Endothelial cell of umbilical vein (primary cell): ENCODE measurements around the gene DGKD. TPM values are rescaled to one million over a fixed set of nuclear protein-coding genes. Genes with fewer than 3 reads are reported as not detected.

Experiments
- BruUV-seq: library from RNA; stranded (reverse); fragments of 400-500 nt; replicated peaks from 2 replicates; lab custom pipeline; 2021; lab: Mats Ljungman, UMichigan
- CTCF ChIA-PET: fragments of 300-600, 350-600 bp; sonication (Branson Sonifier 250); formaldehyde crosslinking; loops from one replicate; lab custom pipeline; 2021; ENCODE audit warnings: antibody characterized with exemption, inconsistent platforms; lab: Charles Lee
- POLR2A ChIA-PET: fragments of 300-600, 350-600 bp; sonication (Branson Sonifier 250); formaldehyde crosslinking; loops from one replicate; lab custom pipeline; 2021; ENCODE audit warnings: antibody characterized with exemption, inconsistent platforms; lab: Charles Lee
- DNase-seq: peaks from one replicate; pipeline ENCODE4 v3.0.0-alpha.2; 2011; ENCODE audit warnings: low read depth, low spot score
- FAIRE-seq: peaks from 2 replicates; lab custom pipeline; 2011; peaks lifted over from hg19 to GRCh38; lab: Jason Lieb, UNC
- H2AFZ ChIP-seq: 2 replicates; pipeline ENCODE4 v1.6.0; 2012; ENCODE audit warnings: low read depth, low read length, control low read depth, inconsistent platforms
- H3K27ac ChIP-seq: 2 replicates; pipeline ENCODE4 v1.5.1; 2011; ENCODE audit warnings: low read depth, mild to moderate bottlenecking, control low read depth, low read length, moderate library complexity; ENCODE audit not compliant: insufficient read depth
- H3K27me3 ChIP-seq, 2 experiments: 2 replicates each; pipeline versions ENCODE4 v1.6.0 to v1.6.1; 2011; ENCODE audit warnings: low read length in 2 of 2, mixed read lengths in 1 of 2; ENCODE audit not compliant: control insufficient read depth in 2 of 2, insufficient read depth in 2 of 2
- H3K36me3 ChIP-seq, 2 experiments: 2 replicates in 1 of 2; 3 replicates in 1 of 2; pipeline ENCODE4 v1.5.1; 2011; ENCODE audit warnings: low read length in 2 of 2, mild to moderate bottlenecking in 1 of 2, moderate library complexity in 1 of 2; ENCODE audit not compliant: control insufficient read depth in 2 of 2, insufficient read depth in 2 of 2; ENCODE audit errors: extremely low read depth in 1 of 2
- H3K4me1 ChIP-seq: 3 replicates; pipeline ENCODE4 v1.5.1; 2011; ENCODE audit warnings: mild to moderate bottlenecking, low read length; ENCODE audit not compliant: control insufficient read depth, insufficient read depth; ENCODE audit errors: extremely low read depth
- H3K4me2 ChIP-seq: 2 replicates; pipeline ENCODE4 v1.6.1; 2011; ENCODE audit warnings: low read length, control low read depth, mixed read lengths; ENCODE audit not compliant: insufficient read depth
- H3K4me3 ChIP-seq, 3 experiments: fragments of 200-600 bp in 1 of 3; sonication (generic), shearing (Covaris generic) in 1 of 3; replicated peaks in 1 of 3; 2 replicates each; pipeline ENCODE4 v1.5.1; 2011 to 2016; ENCODE audit warnings: control low read depth in 3 of 3, low read length in 3 of 3, mild to moderate bottlenecking in 2 of 3, inconsistent platforms in 1 of 3, low read depth in 1 of 3, moderate library complexity in 1 of 3; ENCODE audit not compliant: insufficient read depth in 1 of 3
- H3K79me2 ChIP-seq: 2 replicates; pipeline ENCODE4 v1.6.0; 2012; ENCODE audit warnings: low read length, inconsistent platforms; ENCODE audit not compliant: control insufficient read depth, insufficient read depth
- H3K9ac ChIP-seq: replicated peaks from 2 replicates; pipeline ENCODE3; 2011; ENCODE audit warnings: low read length, control low read depth; ENCODE audit not compliant: insufficient read depth; ENCODE audit errors: extremely low read depth
- H3K9me1 ChIP-seq: replicated peaks from 3 replicates; pipeline ENCODE4 v1.6.0; 2011; ENCODE audit warnings: mild to moderate bottlenecking, low read length; ENCODE audit not compliant: control insufficient read depth, insufficient read depth; ENCODE audit errors: extremely low read depth
- H3K9me3 ChIP-seq: replicated peaks from 2 replicates; pipeline ENCODE4 v1.5.1; 2012; ENCODE audit warnings: low read length, inconsistent platforms; ENCODE audit not compliant: control insufficient read depth, insufficient read depth
- H4K20me1 ChIP-seq: replicated peaks from 2 replicates; pipeline ENCODE3; 2011; ENCODE audit warnings: mild to moderate bottlenecking, low read length; ENCODE audit not compliant: control insufficient read depth, insufficient read depth; ENCODE audit errors: extremely low read depth
- CTCF ChIP-seq, 2 donors: IDR thresholded peaks; 1 replicate in 1 of 2; 2 replicates in 1 of 2; pipeline ENCODE4 v1.5.1; 2011; ENCODE audit warnings: low read length in 2 of 2, mild to moderate bottlenecking in 2 of 2, moderate library complexity in 2 of 2, control low read depth in 1 of 2, inconsistent platforms in 1 of 2, low read depth in 1 of 2; ENCODE audit not compliant: insufficient read depth in 1 of 2; ENCODE audit errors: extremely low read depth in 1 of 2
- EZH2 ChIP-seq: IDR thresholded peaks from 2 replicates; pipeline ENCODE4 v1.6.1; 2012; ENCODE audit warnings: borderline replicate concordance, low read depth, mild to moderate bottlenecking, moderate library complexity, low read length, inconsistent platforms; ENCODE audit not compliant: severe bottlenecking
- FOS ChIP-seq: IDR thresholded peaks from 2 replicates; pipeline ENCODE4 v1.6.1; 2011; ENCODE audit warnings: mild to moderate bottlenecking, low read length, moderate library complexity, borderline replicate concordance; ENCODE audit not compliant: insufficient read depth
- GATA2 ChIP-seq: IDR thresholded peaks from 2 replicates; pipeline ENCODE4 v1.7.0; 2011; ENCODE audit warnings: low read depth, mild to moderate bottlenecking, moderate library complexity, mixed read lengths, low read length; ENCODE audit not compliant: insufficient read length, insufficient read depth
- JUN ChIP-seq: IDR thresholded peaks from 2 replicates; pipeline ENCODE4 v1.6.1; 2011; ENCODE audit warnings: borderline replicate concordance, low read depth; ENCODE audit not compliant: insufficient read length, insufficient read depth
- MAX ChIP-seq: IDR thresholded peaks from 2 replicates; pipeline ENCODE4 v1.6.1; 2011; ENCODE audit not compliant: insufficient read depth, insufficient read length
- MYC ChIP-seq: IDR thresholded peaks from one replicate; pipeline ENCODE4 v1.6.1; 2011; ENCODE audit warnings: mild to moderate bottlenecking, low read depth, low read length
- POLR2A ChIP-seq: IDR thresholded peaks from 2 replicates; pipeline ENCODE4 v1.6.1; 2012; ENCODE audit warnings: low read depth, mild to moderate bottlenecking, control low read depth, low read length
- POLR2AphosphoS5 ChIP-seq: IDR thresholded peaks from 2 replicates; pipeline ENCODE4 v1.6.1; 2012; ENCODE audit warnings: low read depth, mild to moderate bottlenecking, control low read depth, low read length, moderate library complexity; ENCODE audit not compliant: insufficient read depth
- dilution Hi-C: fragments of 300-500 bp; cut with MboI; formaldehyde crosslinking; loops from one replicate; pipeline ENCODE4 v1.15.0; 2019; ENCODE audit warnings: low sequenced_read_pairs; ENCODE audit not compliant: extremely low pct_ligation_motif_present
- intact Hi-C: fragments of 100-400 bp; cut with micrococcal nuclease; formaldehyde crosslinking; loops from one replicate; pipeline ENCODE4 v1.10.0; 2022
- polyA plus RNA-seq, 4 experiments: library from polyadenylated mRNA; depleted of rRNA in 3 of 4; stranded (reverse) in 3 of 4; unstranded in 1 of 4; fragments of >200 nt; gene quantifications; 2 replicates each; pipeline versions ENCODE4 v1.2.1 to v1.2.3, GENCODE V29; 2011 to 2012; ENCODE audit warnings: missing spikeins in 1 of 4
- total RNA-seq: library from RNA; stranded (reverse); gene quantifications from 2 replicates; pipeline ENCODE4 v1.2.3, GENCODE V29; 2021

Gene DGKD
- total and polyA plus RNA-seq, 2 donors (not counting 3 experiments of a cell fraction or from before 2014, with no cell fraction given) = 10.8 to 36.6 TPM

GRCh38 chr2:233461481-233461891 is 107.2 kb downstream of the DGKD start:
- Histone ChIP-seq H3K36me3 (peaks cover 0 to 24% of the 10 kb centered on the region in 2 experiments), H3K9ac (no peak overlapping the region), H3K9me1 (no peaks in the 10 kb centered on the region), H3K4me3 (no peak overlapping the region), H4K20me1 (no peaks in the 10 kb centered on the region), H2AFZ (no peak overlapping the region), H3K79me2 (no peaks in the 10 kb centered on the region), H3K4me1 (no peaks in the 10 kb centered on the region), H3K27ac (no peak overlapping the region), H3K27me3 (no peaks in the 10 kb centered on the region), H3K4me2 (no peak overlapping the region), H3K9me3 (no peaks in the 10 kb centered on the region)
- TF ChIP-seq POLR2A (no peak), JUN (no peak), MYC (no peak), GATA2 (no peak), CTCF (IDR thresholded peaks at IDR 0.05; ENCODE audit: extremely low read depth in 1 of 2, insufficient read depth in 1 of 2, low read depth in 1 of 2, low read length in 2 of 2) (no peak), FOS (no peak), POLR2AphosphoS5 (no peak), EZH2 (no peak), MAX (no peak)
- POLR2A ChIA-PET = no interaction called here
- dilution Hi-C loops (no loop called here), intact Hi-C loops (no loop called here)
- DNase-seq (no peak), FAIRE-seq (no peak)
- no TSS peak for BruUV-seq
- CTCF ChIA-PET = no interaction called here
